GM19239 (cell line): ENCODE results near the gene FAM227B.
"Not testable (repeated sequence)": the region's sequence is repeated elsewhere in the genome, so short reads cannot be mapped to it uniquely, and the experiment has no call there.

Experiments
- DNase-seq: peaks from one replicate; pipeline ENCODE4 v3.0.0; 2011; ENCODE audit warnings: low spot score; ENCODE audit not compliant: insufficient read length
- FAIRE-seq: peaks from 2 replicates; lab custom pipeline; 2011; peaks lifted over from hg19 to GRCh38; lab: Jason Lieb, UNC

The FAM227B gene

GRCh38 chr15:49620658-49621368 is at the start of gene FAM227B, which contains the start of gene DTWD1:
TSS of gene FAM227B (minus strand) at chr15:49620818. CDS start at chr15:49615171, 5,647 bp downstream.
TSS of gene DTWD1 (plus strand) at chr15:49621048. CDS start at chr15:49625168, 4,120 bp downstream.
- DNase-seq (peak; percentile 61), FAIRE-seq (peak; percentile 80)

- DNase-seq: no peak
- FAIRE-seq: no peak
Measured at GRCh38 chr15:49669288-49669687, 48.7 kb upstream of the FAM227B start.

GRCh38 chr15:49666486-49666885 is 45.9 kb upstream of the FAM227B start:
- not testable (repeated sequence) for FAIRE-seq, DNase-seq

- FAIRE-seq: no peak
- no peak for DNase-seq
Measured at GRCh38 chr15:49664716-49665115, 44.1 kb upstream of the FAM227B start.

- no peak for FAIRE-seq
- no peak for DNase-seq
Measured at GRCh38 chr15:49656734-49657133, 36.1 kb upstream of the FAM227B start.

GRCh38 chr15:49652922-49653321 is 32.3 kb upstream of the FAM227B start:
- FAIRE-seq (no peak), DNase-seq (no peak)

- DNase-seq: no peak
- FAIRE-seq: no peak
Measured at GRCh38 chr15:49650676-49651075, 30.1 kb upstream of the FAM227B start.

- no peak for FAIRE-seq
- no peak for DNase-seq
Measured at GRCh38 chr15:49649987-49650386, 29.4 kb upstream of the FAM227B start.

- no peak for FAIRE-seq
- DNase-seq: no peak
Measured at GRCh38 chr15:49646891-49647290, 26.3 kb upstream of the FAM227B start.

GRCh38 chr15:49645941-49646340 is 25.3 kb upstream of the FAM227B start:
- FAIRE-seq (no peak), DNase-seq (no peak)

GRCh38 chr15:49645277-49645676 is 24.7 kb upstream of the FAM227B start:
- FAIRE-seq (no peak), DNase-seq (no peak)

- no peak for DNase-seq
- FAIRE-seq: no peak
Measured at GRCh38 chr15:49644364-49644794, 23.8 kb upstream of the FAM227B start.

GRCh38 chr15:49637857-49638256 is 17.2 kb upstream of the FAM227B start:
- FAIRE-seq (no peak), DNase-seq (no peak)

- FAIRE-seq (no peak), DNase-seq (no peak)
Measured at GRCh38 chr15:49628379-49628778, 7.8 kb upstream of the FAM227B start.

- DNase-seq (no peak), FAIRE-seq (no peak)
Measured at GRCh38 chr15:49627407-49627877, 6.8 kb upstream of the FAM227B start.

GRCh38 chr15:49625460-49626036 is 4.9 kb upstream of the FAM227B start:
- DNase-seq: no peak
- no peak for FAIRE-seq

- FAIRE-seq (no peak), DNase-seq (no peak)
Measured at GRCh38 chr15:49624056-49624455, 3.4 kb upstream of the FAM227B start.

- FAIRE-seq: no peak
Measured at GRCh38 chr15:49622561-49622960, 1.9 kb upstream of the FAM227B start.

GRCh38 chr15:49621887-49622286 is 1.3 kb upstream of the FAM227B start:
- DNase-seq: no peak
- no peak for FAIRE-seq

More at GRCh38 chr15:49622561-49622960, 1.9 kb upstream of the FAM227B start:
- no peak for DNase-seq

GRCh38 chr15:49621401-49621811 is 788 bp upstream of the FAM227B start:
- no peak for FAIRE-seq
- DNase-seq: no peak

GRCh38 chr15:49620199-49620598 is 419 bp downstream of the FAM227B start:
- no peak for DNase-seq
- FAIRE-seq: no peak

- FAIRE-seq (no peak), DNase-seq (no peak)
Measured at GRCh38 chr15:49619226-49619625, 1.4 kb downstream of the FAM227B start.
